ENCODE data around the gene COBL.

COBL gene

DNA sequence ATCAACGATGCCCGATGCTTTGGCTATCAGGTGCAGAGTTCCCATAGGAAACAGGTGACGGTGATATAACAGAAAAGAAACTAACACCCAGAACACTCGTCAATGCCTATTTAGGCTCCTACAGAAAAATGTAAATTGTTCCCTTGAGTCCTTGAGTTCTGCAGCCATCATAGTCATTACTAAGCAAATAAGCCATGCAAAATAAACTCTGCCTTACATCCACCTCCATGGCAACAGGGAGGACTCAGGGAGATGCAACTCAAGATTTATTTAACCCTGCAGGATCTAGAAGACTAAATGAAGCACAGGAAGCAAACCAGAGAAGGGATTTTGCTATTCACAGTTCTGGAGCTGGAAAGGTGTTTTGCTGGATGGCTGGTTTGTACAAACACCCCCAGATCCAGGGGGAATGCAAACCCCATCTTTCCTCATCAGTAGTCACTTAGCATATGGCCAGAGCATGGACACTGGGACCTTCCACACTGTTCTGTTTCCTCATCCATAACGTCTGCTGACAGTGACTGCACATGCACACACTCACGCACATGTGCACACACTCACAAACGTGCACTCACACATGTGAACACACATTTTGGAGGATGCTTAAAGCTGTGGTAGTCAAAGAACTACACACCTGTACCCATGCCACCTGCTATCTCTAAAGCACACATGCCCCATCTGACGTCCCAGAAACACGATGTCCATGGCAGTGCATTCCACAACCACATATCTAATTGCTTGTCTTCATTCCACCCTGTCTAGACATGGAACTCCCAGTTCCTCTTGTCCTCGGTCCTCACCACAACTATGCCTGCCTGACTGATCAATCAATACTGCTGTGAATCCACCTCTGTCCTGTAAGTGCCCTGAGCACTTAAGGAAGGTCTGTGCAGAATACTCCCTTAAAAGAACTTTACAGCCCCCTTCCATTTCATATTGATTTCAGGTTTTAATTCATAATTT lies 178.2 kb downstream of the COBL start:
- ChIA-PET POLR2A (no interaction called here), CTCF (interaction anchor here (0.6 kb wide), 1 partner anchor 16 kb away, joined by 4 read pairs; no protein-coding TSS in a partner anchor)
- DNase-seq (ENCODE audit: extremely low spot score), result no peak
- TF ChIP-seq SP1 (IDR thresholded peaks at IDR 0.05), result no peak
- no peak for TF ChIP-seq FOXM1 (IDR thresholded peaks at IDR 0.05; ENCODE audit: borderline replicate concordance)

DNA sequence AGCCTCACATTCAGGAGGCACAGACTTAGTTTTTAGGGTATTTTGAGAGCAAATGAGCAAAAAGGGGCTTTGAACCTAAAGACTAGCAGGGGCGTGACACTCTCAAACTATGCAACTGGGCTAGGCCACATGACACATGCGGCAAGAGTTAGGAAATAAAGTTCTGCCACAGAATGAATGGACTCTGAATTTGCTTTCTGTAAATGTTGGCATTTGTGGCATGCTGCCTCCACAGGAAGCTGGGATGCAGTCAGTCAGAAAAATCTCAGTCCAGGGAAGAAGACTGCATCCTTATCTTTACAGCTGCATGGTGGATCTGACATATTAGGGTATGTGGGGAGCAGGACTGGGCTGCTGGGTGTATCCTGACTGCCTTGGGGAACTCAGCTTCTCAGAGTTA lies 181.0 kb downstream of the COBL start:
- DNase-seq (ENCODE audit: extremely low spot score), result no peak
- TF ChIP-seq, protein P1, sequence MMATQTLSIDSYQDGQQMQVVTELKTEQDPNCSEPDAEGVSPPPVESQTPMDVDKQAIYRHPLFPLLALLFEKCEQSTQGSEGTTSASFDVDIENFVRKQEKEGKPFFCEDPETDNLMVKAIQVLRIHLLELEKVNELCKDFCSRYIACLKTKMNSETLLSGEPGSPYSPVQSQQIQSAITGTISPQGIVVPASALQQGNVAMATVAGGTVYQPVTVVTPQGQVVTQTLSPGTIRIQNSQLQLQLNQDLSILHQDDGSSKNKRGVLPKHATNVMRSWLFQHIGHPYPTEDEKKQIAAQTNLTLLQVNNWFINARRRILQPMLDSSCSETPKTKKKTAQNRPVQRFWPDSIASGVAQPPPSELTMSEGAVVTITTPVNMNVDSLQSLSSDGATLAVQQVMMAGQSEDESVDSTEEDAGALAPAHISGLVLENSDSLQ (IDR thresholded peaks at IDR 0.05), result no peak
- TF ChIP-seq NFRKB (IDR thresholded peaks at IDR 0.05) (no peak), FOXM1 (IDR thresholded peaks at IDR 0.05; ENCODE audit: borderline replicate concordance) (no peak), SP1 (IDR thresholded peaks at IDR 0.05) (no peak), L3MBTL2 (conservative IDR thresholded peaks at IDR 0.05) (no peak), BHLHE40 (IDR thresholded peaks at IDR 0.05; ENCODE audit: borderline replicate concordance) (no peak), ZNF384 (IDR thresholded peaks at IDR 0.05) (no peak), FOXK2 (IDR thresholded peaks at IDR 0.05) (no peak), SUZ12 (IDR thresholded peaks at IDR 0.05) (no peak), HDGF (IDR thresholded peaks at IDR 0.05; ENCODE audit: borderline replicate concordance) (no peak), LEF1 (IDR thresholded peaks at IDR 0.05; ENCODE audit: borderline replicate concordance) (no peak), FOXA1 (IDR thresholded peaks at IDR 0.05) (no peak), CTBP1 (IDR thresholded peaks at IDR 0.05; ENCODE audit: borderline replicate concordance) (no peak), TARDBP (IDR thresholded peaks at IDR 0.05) (no peak), ELF4 (IDR thresholded peaks at IDR 0.05) (no peak), ARNT (IDR thresholded peaks at IDR 0.05) (no peak)
- ChIA-PET POLR2A (no interaction called here), CTCF (no interaction called here)

GRCh38 chr7:51134013-51134441 lies 182.6 kb downstream of the COBL start:
- TF ChIP-seq BHLHE40 (IDR thresholded peaks at IDR 0.05; ENCODE audit: borderline replicate concordance) (no peak), LEF1 (IDR thresholded peaks at IDR 0.05; ENCODE audit: borderline replicate concordance) (no peak), NFRKB (IDR thresholded peaks at IDR 0.05) (no peak), SP1 (IDR thresholded peaks at IDR 0.05) (no peak), CTBP1 (IDR thresholded peaks at IDR 0.05; ENCODE audit: borderline replicate concordance) (no peak), ZNF384 (IDR thresholded peaks at IDR 0.05) (no peak), FOXA1 (IDR thresholded peaks at IDR 0.05) (no peak), ELF4 (IDR thresholded peaks at IDR 0.05) (no peak), FOXK2 (IDR thresholded peaks at IDR 0.05) (no peak), FOXM1 (IDR thresholded peaks at IDR 0.05; ENCODE audit: borderline replicate concordance) (no peak), TARDBP (IDR thresholded peaks at IDR 0.05) (no peak), SUZ12 (IDR thresholded peaks at IDR 0.05) (no peak), ARNT (IDR thresholded peaks at IDR 0.05) (no peak), HDGF (IDR thresholded peaks at IDR 0.05; ENCODE audit: borderline replicate concordance) (no peak)
- TF ChIP-seq, protein P1 (IDR thresholded peaks at IDR 0.05), result no peak
- ChIA-PET POLR2A (no interaction called here), CTCF (no interaction called here)
- DNase-seq (ENCODE audit: extremely low spot score), result no peak

GRCh38 chr7:51132661-51133060 lies 183.9 kb downstream of the COBL start:
- DNase-seq (ENCODE audit: extremely low spot score), result no peak
- POLR2A ChIA-PET, result no interaction called here
- TF ChIP-seq SP1 (IDR thresholded peaks at IDR 0.05) (no peak), TARDBP (IDR thresholded peaks at IDR 0.05) (no peak), FOXK2 (IDR thresholded peaks at IDR 0.05) (no peak), L3MBTL2 (conservative IDR thresholded peaks at IDR 0.05) (no peak), ELF4 (IDR thresholded peaks at IDR 0.05) (no peak), LEF1 (IDR thresholded peaks at IDR 0.05; ENCODE audit: borderline replicate concordance) (no peak), FOXM1 (IDR thresholded peaks at IDR 0.05; ENCODE audit: borderline replicate concordance) (no peak), HDGF (IDR thresholded peaks at IDR 0.05; ENCODE audit: borderline replicate concordance) (no peak), NFRKB (IDR thresholded peaks at IDR 0.05) (no peak), ARNT (IDR thresholded peaks at IDR 0.05) (no peak), SUZ12 (IDR thresholded peaks at IDR 0.05) (no peak), CTBP1 (IDR thresholded peaks at IDR 0.05; ENCODE audit: borderline replicate concordance) (no peak), ZNF384 (IDR thresholded peaks at IDR 0.05) (no peak), BHLHE40 (IDR thresholded peaks at IDR 0.05; ENCODE audit: borderline replicate concordance) (no peak), FOXA1 (IDR thresholded peaks at IDR 0.05) (no peak)
- TF ChIP-seq, protein P1 (IDR thresholded peaks at IDR 0.05), result no peak
- CTCF ChIA-PET, result no interaction called here

- no peak for DNase-seq (ENCODE audit: extremely low spot score)
- ChIA-PET CTCF (no interaction called here), POLR2A (no interaction called here)
- no peak for TF ChIP-seq SUZ12 (IDR thresholded peaks at IDR 0.05)
- no peak for TF ChIP-seq HDGF (IDR thresholded peaks at IDR 0.05; ENCODE audit: borderline replicate concordance)
- TF ChIP-seq FOXA1 (IDR thresholded peaks at IDR 0.05), result no peak
- no peak for TF ChIP-seq FOXK2 (IDR thresholded peaks at IDR 0.05)
- no peak for TF ChIP-seq ZNF384 (IDR thresholded peaks at IDR 0.05)
- TF ChIP-seq, protein P1 (IDR thresholded peaks at IDR 0.05), result no peak
- no peak for TF ChIP-seq CTBP1 (IDR thresholded peaks at IDR 0.05; ENCODE audit: borderline replicate concordance)
- TF ChIP-seq SP1 (IDR thresholded peaks at IDR 0.05), result no peak
- no peak for TF ChIP-seq FOXM1 (IDR thresholded peaks at IDR 0.05; ENCODE audit: borderline replicate concordance)
- no peak for TF ChIP-seq ELF4 (IDR thresholded peaks at IDR 0.05)
- TF ChIP-seq ARNT (IDR thresholded peaks at IDR 0.05), result no peak
- TF ChIP-seq L3MBTL2 (conservative IDR thresholded peaks at IDR 0.05), result no peak
- no peak for TF ChIP-seq LEF1 (IDR thresholded peaks at IDR 0.05; ENCODE audit: borderline replicate concordance)
- TF ChIP-seq NFRKB (IDR thresholded peaks at IDR 0.05), result no peak
- TF ChIP-seq BHLHE40 (IDR thresholded peaks at IDR 0.05; ENCODE audit: borderline replicate concordance), result no peak
- no peak for TF ChIP-seq TARDBP (IDR thresholded peaks at IDR 0.05)
These were observed 186.8 kb downstream of the COBL start for GRCh38 chr7:51129527-51130472.
